Measurements from ENCODE around the gene ZNF205.
"Not testable (repeated sequence)": the region's sequence is repeated elsewhere in the genome, so short reads cannot be mapped to it uniquely, and the experiment has no call there.

ZNF205 gene

DNA sequence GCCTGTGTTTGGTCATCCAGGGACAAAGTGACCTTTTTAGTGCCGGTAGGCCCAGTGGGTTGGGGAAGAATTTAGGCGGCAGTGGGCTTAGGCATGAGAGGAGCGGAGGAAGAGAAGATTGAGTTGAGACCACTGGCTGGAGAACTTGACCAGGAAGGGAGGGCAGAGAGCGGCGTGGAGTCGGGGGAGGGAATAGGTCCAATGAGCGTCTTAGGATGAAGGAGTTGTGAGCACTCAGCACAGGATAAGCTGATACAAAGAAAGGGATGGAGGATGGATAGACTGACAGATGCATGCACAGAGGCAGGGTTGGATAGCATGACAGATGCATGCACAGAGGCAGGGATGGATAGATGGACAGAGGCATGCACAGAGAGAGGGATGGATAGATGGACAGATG, 38.9 kb upstream of the ZNF205 start:
- peak overlapping the region; percentile 91 for H3K27ac ChIP-seq
- peak overlapping the region; percentile 58 to 59 for H3K4me3 ChIP-seq (ENCODE audit: low read depth in 1 of 2, low read length in 1 of 2)
- H3K4me1 ChIP-seq (ENCODE audit: control insufficient read depth in 1 of 2, insufficient read depth in 1 of 2, low read depth in 1 of 2, low read length in 1 of 2): peaks cover 76 to 77% of the 10 kb centered on the region in 2 experiments
- H3K36me3 ChIP-seq: peaks cover 23% of the 10 kb centered on the region
- no peaks in the 10 kb centered on the region for H3K27me3 ChIP-seq
- no peaks in the 10 kb centered on the region for H3K9me3 ChIP-seq
- TF ChIP-seq, protein P1, sequence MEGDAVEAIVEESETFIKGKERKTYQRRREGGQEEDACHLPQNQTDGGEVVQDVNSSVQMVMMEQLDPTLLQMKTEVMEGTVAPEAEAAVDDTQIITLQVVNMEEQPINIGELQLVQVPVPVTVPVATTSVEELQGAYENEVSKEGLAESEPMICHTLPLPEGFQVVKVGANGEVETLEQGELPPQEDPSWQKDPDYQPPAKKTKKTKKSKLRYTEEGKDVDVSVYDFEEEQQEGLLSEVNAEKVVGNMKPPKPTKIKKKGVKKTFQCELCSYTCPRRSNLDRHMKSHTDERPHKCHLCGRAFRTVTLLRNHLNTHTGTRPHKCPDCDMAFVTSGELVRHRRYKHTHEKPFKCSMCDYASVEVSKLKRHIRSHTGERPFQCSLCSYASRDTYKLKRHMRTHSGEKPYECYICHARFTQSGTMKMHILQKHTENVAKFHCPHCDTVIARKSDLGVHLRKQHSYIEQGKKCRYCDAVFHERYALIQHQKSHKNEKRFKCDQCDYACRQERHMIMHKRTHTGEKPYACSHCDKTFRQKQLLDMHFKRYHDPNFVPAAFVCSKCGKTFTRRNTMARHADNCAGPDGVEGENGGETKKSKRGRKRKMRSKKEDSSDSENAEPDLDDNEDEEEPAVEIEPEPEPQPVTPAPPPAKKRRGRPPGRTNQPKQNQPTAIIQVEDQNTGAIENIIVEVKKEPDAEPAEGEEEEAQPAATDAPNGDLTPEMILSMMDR (IDR thresholded peaks at IDR 0.05): no peak

DNA sequence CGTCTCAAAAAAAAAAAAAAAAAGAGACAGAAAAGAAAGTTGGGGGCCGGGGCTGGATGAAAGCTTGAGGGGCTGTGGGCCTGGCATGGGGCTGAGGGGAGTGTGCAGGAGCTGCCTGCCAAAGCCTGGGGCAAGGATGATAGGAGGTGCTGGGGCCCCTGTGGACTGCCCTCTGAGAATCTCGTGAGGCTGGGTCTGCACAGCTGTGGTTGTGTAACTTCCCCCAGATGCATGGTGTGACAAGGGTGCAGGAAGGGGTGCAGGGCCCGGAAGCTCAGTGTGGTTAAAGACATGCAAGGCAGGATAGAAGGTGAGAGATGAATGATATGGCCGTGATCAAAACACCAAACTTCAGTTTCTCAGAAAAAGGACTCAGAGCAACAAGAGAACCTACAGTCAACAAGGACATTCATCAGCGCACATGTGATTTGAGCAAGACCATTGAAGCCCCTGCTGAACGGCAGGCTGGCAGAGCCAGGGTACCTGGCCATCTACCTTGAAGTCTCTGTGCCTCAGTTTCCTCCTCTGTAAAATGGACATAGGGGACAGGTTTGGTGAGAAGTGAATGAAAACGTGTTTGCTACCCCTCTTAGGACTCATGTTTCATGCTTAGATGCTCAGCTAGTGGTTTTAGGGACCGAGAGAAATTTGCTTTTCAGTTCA, 37.4 kb upstream of the ZNF205 start:
- Histone ChIP-seq H3K9me3 (no peaks in the 10 kb centered on the region), H3K4me3 (ENCODE audit: low read depth in 1 of 2, low read length in 1 of 2) (peak overlapping the region; percentile 58 to 59), H3K27me3 (no peaks in the 10 kb centered on the region), H3K4me1 (ENCODE audit: control insufficient read depth in 1 of 2, insufficient read depth in 1 of 2, low read depth in 1 of 2, low read length in 1 of 2) (peaks cover 68 to 69% of the 10 kb centered on the region in 2 experiments), H3K27ac (peak overlapping the region; percentile 91), H3K36me3 (peaks cover 32% of the 10 kb centered on the region)
- TF ChIP-seq, protein P1 (IDR thresholded peaks at IDR 0.05): no peak

DNA sequence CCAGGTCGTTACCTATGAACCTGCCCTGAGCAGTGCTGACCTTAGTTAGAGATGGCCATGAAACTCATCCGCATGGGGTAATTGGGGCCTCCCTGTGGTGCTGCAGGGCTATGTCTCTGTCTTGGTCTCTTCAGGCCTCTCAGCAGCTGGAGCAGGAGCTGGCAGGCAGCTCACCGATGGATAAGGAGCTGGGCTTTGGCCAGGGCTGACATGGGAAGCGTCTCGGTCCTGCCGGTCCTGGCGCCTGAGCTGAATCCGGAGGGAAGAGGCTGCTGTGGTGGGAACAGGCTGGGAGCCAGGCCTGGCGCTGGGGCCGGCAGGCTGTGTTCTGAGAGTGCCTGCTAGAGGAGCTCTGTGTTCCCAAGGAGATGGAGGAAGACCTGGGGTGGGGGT, 36.9 kb upstream of the ZNF205 start:
- H3K36me3 ChIP-seq: peaks cover 34% of the 10 kb centered on the region
- peak overlapping the region; percentile 58 to 59 for H3K4me3 ChIP-seq (ENCODE audit: low read depth in 1 of 2, low read length in 1 of 2)
- TF ChIP-seq, protein P1 (IDR thresholded peaks at IDR 0.05): no peak
- no peaks in the 10 kb centered on the region for H3K9me3 ChIP-seq
- H3K27ac ChIP-seq: peak overlapping the region; percentile 91
- peaks cover 63 to 64% of the 10 kb centered on the region in 2 experiments for H3K4me1 ChIP-seq (ENCODE audit: control insufficient read depth in 1 of 2, insufficient read depth in 1 of 2, low read depth in 1 of 2, low read length in 1 of 2)
- no peaks in the 10 kb centered on the region for H3K27me3 ChIP-seq

DNA sequence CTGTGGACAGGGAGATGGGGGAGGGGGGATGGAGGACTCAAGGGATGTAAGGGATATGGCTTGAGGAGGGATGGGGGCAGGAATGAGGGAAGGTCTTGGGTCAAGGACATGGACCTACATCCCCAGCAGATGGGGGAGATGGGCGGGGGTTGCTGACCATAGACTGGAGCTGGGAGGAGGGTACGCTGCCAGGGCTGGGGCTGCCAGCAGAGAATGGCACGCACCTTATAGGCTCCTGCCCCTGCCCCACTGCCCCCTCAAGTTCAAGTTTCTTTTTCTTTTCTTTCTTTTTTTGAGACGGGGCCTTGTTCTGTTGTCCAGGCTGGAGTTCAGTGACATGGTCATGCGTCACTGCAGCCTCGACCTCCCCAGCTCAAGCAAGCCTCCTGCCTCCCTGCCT, 36.4 kb upstream of the ZNF205 start:
- H3K4me3 ChIP-seq (ENCODE audit: low read depth in 1 of 2, low read length in 1 of 2): peak overlapping the region in 1 of 2 experiments; percentile 59
- peaks cover 59 to 60% of the 10 kb centered on the region in 2 experiments for H3K4me1 ChIP-seq (ENCODE audit: control insufficient read depth in 1 of 2, insufficient read depth in 1 of 2, low read depth in 1 of 2, low read length in 1 of 2)

DNA sequence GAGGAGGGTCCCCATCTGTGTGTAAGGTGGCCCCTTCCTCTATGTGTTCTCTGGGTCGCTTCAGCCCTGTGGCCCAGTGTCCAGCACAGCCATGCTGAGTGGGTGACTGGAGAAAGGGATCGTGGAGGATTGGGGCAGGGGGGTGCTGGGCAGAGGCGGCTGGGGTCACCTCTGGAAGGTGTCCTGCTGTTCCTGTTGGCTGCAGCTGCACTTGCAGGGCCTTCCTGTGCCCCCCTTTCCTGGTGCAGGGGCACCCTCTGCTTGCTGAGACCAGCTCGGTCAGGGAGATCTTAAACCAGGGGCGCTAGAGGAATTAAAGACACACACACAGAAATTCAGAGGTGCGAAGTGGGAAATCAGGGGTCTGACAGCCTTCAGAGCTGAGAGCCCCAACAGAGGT, 35.8 kb upstream of the ZNF205 start:
- Histone ChIP-seq H3K9me3 (no peaks in the 10 kb centered on the region), H3K4me1 (ENCODE audit: control insufficient read depth in 1 of 2, insufficient read depth in 1 of 2, low read depth in 1 of 2, low read length in 1 of 2) (peaks cover 53% of the 10 kb centered on the region in 2 experiments), H3K27ac (peak overlapping the region; percentile 91), H3K36me3 (peaks cover 42% of the 10 kb centered on the region), H3K4me3 (ENCODE audit: low read depth in 1 of 2, low read length in 1 of 2) (peak overlapping the region in 1 of 2 experiments; percentile 59), H3K27me3 (no peaks in the 10 kb centered on the region)
- TF ChIP-seq, protein P1 (IDR thresholded peaks at IDR 0.05): no peak

More for the DNA sequence above, 36.4 kb upstream of the ZNF205 start:
- peak overlapping the region; percentile 91 for H3K27ac ChIP-seq
- not testable (repeated sequence) for H3K9me3 ChIP-seq, H3K27me3 ChIP-seq
- H3K36me3 ChIP-seq: peaks cover 38% of the 10 kb centered on the region

DNA sequence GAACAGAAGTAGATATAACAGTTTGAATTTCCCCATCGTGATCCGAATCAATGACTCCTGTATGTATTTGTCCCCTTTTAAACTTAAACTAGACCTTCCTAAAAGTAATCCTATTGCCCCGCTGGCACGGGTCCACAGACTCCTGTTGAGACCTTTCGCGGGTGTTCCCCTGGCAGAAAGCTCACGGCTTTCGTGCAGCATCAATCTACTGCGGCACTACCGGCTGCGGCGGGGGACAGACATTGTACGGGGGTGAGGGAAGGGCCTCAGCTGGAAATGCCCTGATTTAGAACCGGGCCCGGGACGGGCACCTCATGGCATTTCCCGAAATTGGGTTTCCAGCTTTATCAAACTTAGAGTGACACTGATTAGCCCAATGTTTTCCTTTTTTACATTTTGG, 32.4 kb upstream of the ZNF205 start:
- H3K27me3 ChIP-seq: no peaks in the 10 kb centered on the region
- H3K27ac ChIP-seq: no peak overlapping the region
- no peaks in the 10 kb centered on the region for H3K9me3 ChIP-seq
- H3K36me3 ChIP-seq: peaks cover 42% of the 10 kb centered on the region
- H3K4me3 ChIP-seq (ENCODE audit: low read depth in 1 of 2, low read length in 1 of 2): no peak overlapping the region
- H3K4me1 ChIP-seq (ENCODE audit: control insufficient read depth in 1 of 2, insufficient read depth in 1 of 2, low read depth in 1 of 2, low read length in 1 of 2): peaks cover 25 to 28% of the 10 kb centered on the region in 2 experiments
- TF ChIP-seq, protein P1 (IDR thresholded peaks at IDR 0.05): no peak

DNA sequence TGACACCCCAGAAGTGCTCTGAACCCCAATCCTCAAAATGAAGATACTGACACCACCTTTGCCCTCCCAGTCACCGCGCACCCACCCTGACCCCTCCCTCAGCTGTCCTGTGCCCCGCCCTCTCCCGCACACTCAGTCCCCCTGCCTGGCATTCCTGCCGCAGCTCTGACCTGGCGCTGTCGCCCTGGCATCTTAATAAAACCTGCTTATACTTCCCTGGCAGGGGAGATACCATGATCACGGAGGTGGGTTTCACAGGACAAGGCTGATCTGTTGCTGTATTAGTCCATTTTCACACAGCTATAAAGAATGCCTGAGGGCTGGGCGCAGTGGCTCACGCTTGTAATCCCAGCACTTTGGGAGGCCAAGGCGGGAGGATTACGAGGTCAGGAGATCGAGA, 30.4 kb upstream of the ZNF205 start:
- not testable (repeated sequence) for H3K4me3 ChIP-seq (ENCODE audit: low read depth in 1 of 2, low read length in 1 of 2); H3K9me3 ChIP-seq; H3K27me3 ChIP-seq; H3K27ac ChIP-seq
- peaks cover 24 to 28% of the 10 kb centered on the region in 2 experiments for H3K4me1 ChIP-seq (ENCODE audit: control insufficient read depth in 1 of 2, insufficient read depth in 1 of 2, low read depth in 1 of 2, low read length in 1 of 2)
- peaks cover 33% of the 10 kb centered on the region for H3K36me3 ChIP-seq

DNA sequence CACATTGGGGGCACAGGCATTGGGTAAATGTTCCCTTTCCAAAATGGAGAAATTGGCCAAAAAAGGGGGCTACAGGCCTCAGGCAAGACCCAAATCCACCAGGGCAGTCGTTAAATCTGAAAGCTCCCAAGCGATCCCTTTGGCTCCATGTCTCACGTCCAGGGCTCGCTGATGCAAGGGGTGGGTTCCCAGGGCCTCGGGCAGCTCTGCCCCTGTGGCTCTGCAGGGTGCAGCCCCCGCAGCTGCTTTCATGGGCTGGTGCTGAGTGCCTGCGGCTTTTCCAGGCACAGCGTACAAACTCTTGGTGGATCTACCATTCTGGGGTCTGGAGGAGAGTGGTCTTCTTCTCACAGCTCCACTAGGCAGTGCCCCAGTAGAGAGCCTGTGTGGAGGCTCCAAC, 29.0 kb upstream of the ZNF205 start:
- not testable (repeated sequence) for H3K27ac ChIP-seq; H3K9me3 ChIP-seq; H3K4me3 ChIP-seq (ENCODE audit: low read depth in 1 of 2, low read length in 1 of 2); H3K27me3 ChIP-seq
- Histone ChIP-seq H3K4me1 (ENCODE audit: control insufficient read depth in 1 of 2, insufficient read depth in 1 of 2, low read depth in 1 of 2, low read length in 1 of 2) (peaks cover 35 to 38% of the 10 kb centered on the region in 2 experiments), H3K36me3 (peaks cover 19% of the 10 kb centered on the region)

Measured in neutrophil (primary cell).